Skeletal muscle satellite cell (primary cell): ENCODE results near the gene NOS3.
A peak's percentile ranks its signal among the peaks of the same experiment; 100 is the strongest.

ENCODE experiments used
- H3K27me3 ChIP-seq: 2 replicates; pipeline ENCODE4 v1.7.0; 2013; ENCODE audit warnings: low read length; ENCODE audit not compliant: control insufficient read depth, insufficient read depth
- H3K36me3 ChIP-seq: 2 replicates; pipeline ENCODE4 v1.7.0; 2013; ENCODE audit warnings: mild to moderate bottlenecking, control low read depth, low read length; ENCODE audit not compliant: insufficient read depth
- H3K4me1 ChIP-seq: 2 replicates; pipeline ENCODE4 v1.7.0; 2013; ENCODE audit warnings: low read length; ENCODE audit not compliant: control insufficient read depth, insufficient read depth
- H3K4me2 ChIP-seq: 2 replicates; pipeline ENCODE4 v1.7.0; 2013; ENCODE audit warnings: mild to moderate bottlenecking, low read length
- H3K4me3 ChIP-seq: 2 replicates; pipeline ENCODE4 v1.7.0; 2013; ENCODE audit warnings: low read length
- H3K9ac ChIP-seq: 2 replicates; pipeline ENCODE4 v1.7.0; 2013; ENCODE audit warnings: mild to moderate bottlenecking, low read depth, low read length, moderate library complexity
- H3K9me3 ChIP-seq: replicated peaks from 2 replicates; pipeline ENCODE4 v1.7.0; 2013; ENCODE audit warnings: mild to moderate bottlenecking, control low read depth, low read length

Gene NOS3

DNA sequence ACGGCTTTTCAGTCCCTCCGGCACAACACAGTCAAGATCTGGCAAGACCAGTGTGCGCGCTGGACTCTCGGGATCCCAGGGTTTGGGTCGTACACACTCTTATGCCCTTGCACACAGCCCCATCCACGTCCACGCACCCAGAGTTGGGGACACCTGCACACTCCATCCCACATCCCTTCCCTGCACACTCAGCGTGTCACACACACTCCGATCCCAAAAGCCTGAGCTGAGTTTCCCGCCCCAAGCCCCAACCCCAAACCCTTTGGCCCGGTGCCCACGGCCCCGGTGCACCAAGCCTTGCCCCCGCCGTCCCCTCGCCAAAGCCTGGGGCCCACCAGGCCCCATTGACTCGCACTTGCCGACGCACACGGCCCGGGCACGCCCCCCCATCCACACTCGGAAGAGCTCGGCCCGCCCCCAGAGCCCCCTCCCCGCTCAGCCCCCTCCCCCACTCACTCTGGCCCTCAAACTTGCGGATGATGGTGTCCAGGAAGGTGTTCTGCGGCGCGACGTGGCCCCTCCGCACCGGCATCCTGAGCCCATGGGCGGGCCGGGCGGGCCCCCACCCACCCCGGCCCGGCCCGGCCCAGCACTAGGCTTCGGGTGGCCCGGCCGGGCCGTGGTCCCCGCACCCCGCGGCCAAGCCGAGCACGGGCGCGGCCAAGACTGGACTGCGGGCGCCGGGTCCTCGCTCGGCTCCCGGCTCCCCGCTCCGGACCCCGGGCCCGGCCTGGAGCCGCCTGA, 13.3 kb upstream of the NOS3 start:
- Histone ChIP-seq H3K4me1 (peaks cover 15% of the 10 kb centered on the region), H3K9ac (no peak overlapping the region), H3K36me3 (no peaks in the 10 kb centered on the region), H3K4me2 (no peak overlapping the region), H3K27me3 (peaks cover 79% of the 10 kb centered on the region), H3K4me3 (no peak overlapping the region), H3K9me3 (no peaks in the 10 kb centered on the region)

DNA sequence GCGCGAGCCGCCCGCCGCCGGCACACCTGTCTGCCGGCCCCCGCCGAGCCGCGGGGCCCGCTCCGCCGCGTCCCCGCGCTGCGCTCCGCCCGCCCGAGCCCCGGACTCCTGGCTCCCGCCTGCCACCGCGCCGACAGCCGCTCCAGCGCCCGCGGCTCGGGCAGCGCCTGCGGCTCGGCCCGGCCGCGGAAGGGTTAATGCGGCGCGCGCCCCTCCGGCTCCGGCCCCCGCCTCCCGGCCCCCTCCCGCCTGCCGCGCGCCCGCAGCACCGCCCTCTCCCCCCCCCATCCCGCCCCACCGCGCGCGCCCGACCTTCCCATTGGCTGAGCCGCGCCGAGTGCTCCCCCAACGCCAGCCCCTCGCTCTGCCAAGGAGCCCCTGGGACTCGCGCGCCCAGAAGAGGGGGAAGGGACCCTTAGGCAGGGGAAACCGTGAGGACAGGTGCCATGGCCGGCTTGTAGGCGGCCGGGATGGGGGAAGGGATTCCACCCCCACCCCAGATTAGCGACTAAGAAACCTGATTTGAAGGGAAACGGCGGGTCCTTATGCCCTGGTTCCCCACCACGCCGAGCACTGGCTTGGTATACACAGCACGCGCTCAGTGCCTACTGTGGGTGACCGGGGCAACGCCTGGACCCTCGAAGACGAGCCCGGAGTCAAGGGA, 12.6 kb upstream of the NOS3 start, which contains the start of gene KCNH2:
TSS of gene KCNH2 (minus strand) at position 196 of the 664 bp plus-strand sequence. CDS start 408 bp downstream, outside the sequence.
- H3K4me2 ChIP-seq: peak within 1 kb of the TSS; percentile 72
- peaks cover 15% of the 10 kb centered on the region for H3K4me1 ChIP-seq
- H3K9me3 ChIP-seq: no peaks in the 10 kb centered on the region
- H3K9ac ChIP-seq: no peak within 1 kb of the TSS
- H3K27me3 ChIP-seq: peaks cover 75% of the 10 kb centered on the region
- H3K4me3 ChIP-seq: peak within 1 kb of the TSS; percentile 34
- H3K36me3 ChIP-seq: no peaks in the 10 kb centered on the region

DNA sequence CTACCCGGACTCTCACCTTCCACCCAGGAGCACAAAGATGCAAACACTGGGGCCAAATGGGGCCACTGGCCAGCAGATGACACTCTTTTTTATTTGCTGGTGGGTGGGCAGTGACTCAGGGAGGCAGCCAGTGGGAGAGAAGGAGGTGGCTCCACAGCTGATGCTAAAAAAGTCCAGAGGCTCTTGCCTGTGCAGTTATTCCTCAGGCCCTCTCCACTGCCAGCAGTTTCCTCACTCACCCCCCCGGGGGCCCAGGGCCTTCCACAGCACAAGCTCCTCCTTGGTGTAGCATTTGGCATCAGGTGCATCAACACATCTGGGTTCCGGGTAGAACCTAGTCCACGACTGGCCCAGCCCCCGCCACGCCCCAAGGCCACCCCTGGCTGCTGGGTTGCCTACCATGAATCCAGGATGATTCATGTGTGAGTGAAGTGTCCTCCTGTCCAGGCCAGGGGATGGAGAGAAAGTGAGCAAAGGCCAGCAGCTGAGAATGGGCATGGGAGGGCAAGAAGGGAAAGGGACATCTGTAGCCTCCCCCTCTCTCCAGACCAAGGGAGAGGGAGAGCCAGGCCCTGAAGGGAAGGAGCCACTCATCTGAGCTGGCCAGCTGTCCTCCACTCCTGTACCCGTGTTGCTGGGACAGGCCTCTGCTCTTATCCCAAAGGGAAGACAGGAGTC, 11.0 kb upstream of the NOS3 start:
- H3K4me2 ChIP-seq: no peak overlapping the region

DNA sequence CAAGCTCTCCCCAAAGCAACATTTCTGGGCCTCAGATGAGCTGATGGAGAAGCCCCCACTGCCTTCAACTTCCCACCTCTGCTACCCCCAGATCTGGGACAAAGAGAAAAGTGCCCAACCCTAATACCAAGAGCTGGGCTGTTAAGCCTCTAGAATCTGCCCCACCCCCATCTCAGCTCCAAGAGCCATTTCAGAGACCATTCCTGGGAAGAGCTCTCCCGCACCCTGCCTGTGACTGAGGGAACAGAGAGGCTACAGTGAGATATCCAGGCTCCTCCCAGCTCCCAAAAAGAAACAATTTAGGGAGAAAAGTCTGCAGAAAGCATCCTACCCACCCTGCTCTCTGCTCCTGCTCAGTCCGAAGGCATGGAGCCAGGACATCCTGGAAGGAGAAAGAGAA, 10.2 kb upstream of the NOS3 start:
- H3K27me3 ChIP-seq: peaks cover 58% of the 10 kb centered on the region
- no peaks in the 10 kb centered on the region for H3K36me3 ChIP-seq
- H3K4me1 ChIP-seq: peaks cover 7% of the 10 kb centered on the region
- H3K4me3 ChIP-seq: no peak overlapping the region
- H3K9me3 ChIP-seq: no peaks in the 10 kb centered on the region
- no peak overlapping the region for H3K4me2 ChIP-seq
- no peak overlapping the region for H3K9ac ChIP-seq

More for the DNA sequence above, 11.0 kb upstream of the NOS3 start:
- Histone ChIP-seq H3K4me1 (peaks cover 12% of the 10 kb centered on the region), H3K27me3 (peaks cover 66% of the 10 kb centered on the region), H3K9ac (no peak overlapping the region), H3K4me3 (no peak overlapping the region), H3K9me3 (no peaks in the 10 kb centered on the region), H3K36me3 (no peaks in the 10 kb centered on the region)

DNA sequence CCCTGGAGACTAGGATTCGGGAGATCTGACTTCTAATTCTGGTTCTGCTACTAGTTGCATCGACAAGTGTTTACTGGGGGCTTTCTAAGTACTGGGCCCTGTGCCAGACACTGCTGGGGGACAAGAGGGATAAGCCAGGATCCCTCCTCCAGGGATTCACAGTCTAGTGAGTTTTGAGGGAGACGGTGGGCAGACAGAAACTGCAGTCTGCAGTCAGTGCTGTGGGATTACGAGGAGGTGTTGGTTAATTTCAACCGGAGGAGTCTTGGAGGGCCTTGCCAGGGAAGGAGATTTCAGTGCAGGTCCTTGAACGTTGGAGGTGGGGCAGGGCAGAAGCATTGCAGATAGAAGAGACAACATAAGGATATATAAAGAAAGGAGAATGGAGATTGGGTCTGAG, 9.2 kb upstream of the NOS3 start:
- Histone ChIP-seq H3K27me3 (peaks cover 49% of the 10 kb centered on the region), H3K36me3 (no peaks in the 10 kb centered on the region)

DNA sequence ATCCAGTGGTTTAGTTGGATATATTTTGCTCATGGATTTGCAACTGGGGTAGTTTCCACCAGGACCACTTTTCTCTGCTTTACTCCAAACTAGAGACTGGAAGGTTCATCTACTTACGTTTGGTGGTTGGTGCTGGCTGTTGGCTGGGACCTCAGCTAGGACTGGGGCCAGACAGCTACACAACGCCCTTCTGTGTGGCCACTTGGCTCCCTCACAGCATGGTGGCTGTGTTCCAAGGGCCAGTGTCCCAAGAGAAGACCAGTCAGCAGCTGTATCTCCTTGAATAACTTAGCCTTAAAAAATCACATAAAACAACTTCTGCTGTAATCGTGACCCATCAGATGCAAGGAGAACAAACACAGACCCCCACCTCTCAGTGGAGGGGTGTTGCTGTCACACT, 8.5 kb upstream of the NOS3 start:
- no peaks in the 10 kb centered on the region for H3K36me3 ChIP-seq
- no peak overlapping the region for H3K4me3 ChIP-seq
- peaks cover 44% of the 10 kb centered on the region for H3K27me3 ChIP-seq
- peaks cover 7% of the 10 kb centered on the region for H3K4me1 ChIP-seq
- no peaks in the 10 kb centered on the region for H3K9me3 ChIP-seq
- H3K4me2 ChIP-seq: no peak overlapping the region
- H3K9ac ChIP-seq: no peak overlapping the region

More for the DNA sequence above, 9.2 kb upstream of the NOS3 start:
- H3K4me2 ChIP-seq: no peak overlapping the region
- no peaks in the 10 kb centered on the region for H3K9me3 ChIP-seq
- H3K9ac ChIP-seq: no peak overlapping the region
- no peak overlapping the region for H3K4me3 ChIP-seq
- peaks cover 7% of the 10 kb centered on the region for H3K4me1 ChIP-seq

DNA sequence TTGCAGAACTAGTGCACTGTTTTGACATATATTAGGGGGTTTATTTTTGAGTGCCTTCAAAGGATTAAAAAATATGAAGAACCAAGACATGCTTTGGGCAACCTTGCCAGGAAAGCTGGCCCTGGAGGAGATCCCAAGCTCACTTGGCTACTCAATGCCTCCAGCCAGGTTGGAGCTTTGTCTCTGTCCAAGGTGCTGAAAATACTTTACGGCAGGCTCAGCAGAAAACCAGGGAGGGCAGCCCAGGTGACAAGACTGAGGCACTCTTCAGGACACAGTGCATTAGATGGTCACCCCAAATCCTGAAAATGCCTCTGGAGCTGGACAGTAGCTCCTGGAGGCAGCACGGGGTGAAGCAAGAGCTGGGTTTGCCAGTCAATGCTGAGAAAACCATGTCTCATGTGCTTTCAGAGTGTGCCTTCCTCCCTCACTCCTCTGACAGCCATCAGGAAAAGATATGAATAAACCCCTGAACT, 6.9 kb upstream of the NOS3 start:
- peaks cover 1% of the 10 kb centered on the region for H3K4me1 ChIP-seq
- H3K9me3 ChIP-seq: no peaks in the 10 kb centered on the region
- no peak overlapping the region for H3K4me2 ChIP-seq
- no peak overlapping the region for H3K9ac ChIP-seq
- no peak overlapping the region for H3K4me3 ChIP-seq
- peaks cover 51% of the 10 kb centered on the region for H3K27me3 ChIP-seq
- H3K36me3 ChIP-seq: no peaks in the 10 kb centered on the region

DNA sequence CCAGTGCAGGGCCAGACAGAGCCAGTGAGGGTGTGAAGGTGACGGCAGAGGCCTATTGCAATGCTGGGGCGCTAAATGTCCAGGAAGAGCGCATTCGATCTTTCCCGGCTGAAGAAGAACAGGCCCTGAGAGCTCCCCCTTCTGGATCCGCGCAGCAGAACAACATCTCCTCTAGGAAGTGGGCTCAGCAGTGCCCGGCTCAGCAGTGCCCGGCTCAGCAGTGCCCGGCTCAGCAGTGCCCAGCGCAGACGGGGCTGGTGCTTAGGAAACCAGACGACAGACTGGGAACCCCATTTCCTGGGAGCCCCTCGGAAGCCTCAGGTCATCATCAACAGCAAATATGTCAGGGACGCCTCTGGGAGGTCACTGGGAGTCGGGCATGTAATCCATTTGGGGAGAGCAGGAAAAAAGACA, 4.7 kb upstream of the NOS3 start:
- Histone ChIP-seq H3K27me3 (peaks cover 47% of the 10 kb centered on the region), H3K9ac (no peak overlapping the region), H3K36me3 (no peaks in the 10 kb centered on the region), H3K4me1 (no peaks in the 10 kb centered on the region), H3K4me3 (no peak overlapping the region), H3K4me2 (no peak overlapping the region), H3K9me3 (no peaks in the 10 kb centered on the region)

DNA sequence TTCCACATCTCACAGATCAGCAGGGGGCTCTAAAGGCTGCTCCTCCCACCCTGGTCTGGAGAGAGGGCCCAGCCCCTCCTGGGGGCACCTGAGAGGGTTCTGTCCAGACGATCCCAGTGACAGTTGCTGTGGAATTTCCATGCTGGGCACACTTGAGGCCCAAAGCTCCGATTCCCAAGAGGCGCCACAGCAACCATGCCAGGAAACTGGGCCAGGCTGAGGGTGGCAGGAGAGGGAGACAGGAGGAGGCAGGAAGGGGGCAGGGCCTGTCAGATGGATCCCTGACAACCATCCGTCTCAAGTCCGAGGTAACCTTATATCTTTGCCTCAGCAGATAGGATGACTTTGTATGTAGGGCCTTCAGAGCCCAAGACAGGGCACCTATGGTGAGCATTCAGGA, 4.3 kb upstream of the NOS3 start:
- H3K9ac ChIP-seq: no peak overlapping the region
- H3K4me3 ChIP-seq: no peak overlapping the region
- no peaks in the 10 kb centered on the region for H3K9me3 ChIP-seq
- H3K27me3 ChIP-seq: peaks cover 43% of the 10 kb centered on the region
- no peaks in the 10 kb centered on the region for H3K4me1 ChIP-seq
- H3K36me3 ChIP-seq: no peaks in the 10 kb centered on the region
- H3K4me2 ChIP-seq: no peak overlapping the region

DNA sequence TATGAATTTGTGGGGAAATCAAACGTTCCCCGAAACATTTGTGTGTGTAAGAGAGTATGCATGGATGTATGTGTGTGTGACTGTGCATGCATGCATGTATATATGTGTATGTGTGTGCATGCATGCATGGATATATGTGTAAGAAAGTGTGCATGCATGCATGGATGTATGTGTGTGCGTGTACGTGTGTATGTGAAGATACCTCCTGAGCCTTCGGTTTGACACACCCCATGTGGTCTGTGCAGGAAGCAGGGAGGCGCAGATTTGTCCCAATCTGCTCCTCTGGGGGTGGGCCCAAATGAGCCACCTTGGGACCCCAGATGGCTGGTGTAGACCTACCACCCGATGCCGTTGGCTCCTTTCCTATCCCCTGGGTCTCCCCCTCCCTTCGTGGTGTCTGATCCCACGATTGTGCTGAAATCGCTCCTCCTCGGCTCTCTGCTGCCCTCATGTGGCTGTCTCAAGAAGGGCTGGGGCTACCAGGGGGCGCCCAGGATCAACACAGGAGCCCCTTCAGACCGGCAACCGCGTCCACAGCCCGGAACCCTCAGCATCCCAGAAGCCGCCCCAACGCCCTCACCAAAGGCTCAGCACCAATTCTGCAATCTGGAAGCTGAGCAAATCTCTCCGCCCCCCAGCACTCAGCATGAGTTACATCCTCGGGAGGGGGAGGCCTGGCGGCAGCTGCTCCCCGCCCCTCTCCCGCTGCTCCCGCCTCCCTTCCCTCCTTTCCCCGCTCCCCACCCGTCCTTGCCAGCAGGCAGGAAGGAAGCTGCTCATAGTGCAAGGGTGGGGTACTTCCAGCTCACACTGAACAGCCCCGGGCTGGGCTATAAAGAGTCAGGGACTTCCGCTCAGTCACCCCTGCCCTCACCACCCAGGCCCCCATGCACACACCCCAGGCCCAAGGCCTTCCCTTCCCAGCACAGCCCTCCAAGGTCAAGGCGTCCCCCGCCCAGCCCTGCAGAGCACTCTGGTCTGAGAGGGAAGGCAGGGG, 2.3 kb upstream of the NOS3 start:
- Histone ChIP-seq H3K4me2 (no peak overlapping the region), H3K27me3 (peaks cover 29% of the 10 kb centered on the region), H3K4me3 (no peak overlapping the region), H3K9me3 (no peaks in the 10 kb centered on the region), H3K4me1 (no peaks in the 10 kb centered on the region), H3K9ac (no peak overlapping the region), H3K36me3 (no peaks in the 10 kb centered on the region)
